AG04449 (cell line): ENCODE results near the gene SRSF4.

Source experiments
- CTCF ChIA-PET: fragments of 350-600 bp; formaldehyde crosslinking; extraction: SDS; loops from one replicate; lab custom pipeline; 2021; ENCODE audit warnings: antibody characterized with exemption; lab: Yijun Ruan, JAX
- POLR2A ChIA-PET: fragments of 400-600, 350-600 bp; formaldehyde crosslinking; extraction: SDS; loops from one replicate; lab custom pipeline; 2020; ENCODE audit warnings: antibody characterized with exemption, inconsistent platforms; lab: Yijun Ruan, JAX
- DNase-seq: peaks from one replicate; pipeline ENCODE4 v3.0.0-alpha.2; 2010; ENCODE audit warnings: low read depth, low spot score
- H3K4me3 ChIP-seq: 2 replicates; pipeline ENCODE4 v1.5.1; 2011; ENCODE audit warnings: low read depth, mild to moderate bottlenecking, control low read depth, low read length
- CTCF ChIP-seq: IDR thresholded peaks from one replicate; pipeline ENCODE4 v1.5.1; 2011; ENCODE audit warnings: mild to moderate bottlenecking, moderate library complexity, low read length, control low read depth, inconsistent platforms; ENCODE audit not compliant: insufficient read depth; ENCODE audit errors: missing control alignments

Gene SRSF4

GRCh38 chr1:29176576-29176975 lies 5.1 kb downstream of the SRSF4 start:
- TF ChIP-seq CTCF = no peak
- H3K4me3 ChIP-seq = no peak overlapping the region
- CTCF ChIA-PET = interaction anchor here (1.0 kb wide), 2 partner anchors 10 to 22 kb away, joined by 3 read pairs; no protein-coding TSS in a partner anchor
- POLR2A ChIA-PET = interaction anchor here (0.8 kb wide), 1 partner anchor 55 kb away, joined by 3 read pairs; no protein-coding TSS in a partner anchor
- DNase-seq = no peak

- CTCF ChIA-PET = interaction anchor here (4.1 kb wide), 1 partner anchor 8 kb away, joined by 29 read pairs; the partner anchor contains the start of gene SRSF4
- no peak for TF ChIP-seq CTCF
- no peak for DNase-seq
- POLR2A ChIA-PET = no interaction called here
- no peak overlapping the region for H3K4me3 ChIP-seq
Measured at GRCh38 chr1:29172415-29172939, 9.2 kb downstream of the SRSF4 start.

GRCh38 chr1:29171521-29171920 lies 10.2 kb downstream of the SRSF4 start:
- no peak for TF ChIP-seq CTCF
- DNase-seq = no peak
- H3K4me3 ChIP-seq = no peak overlapping the region
- CTCF ChIA-PET = interaction anchor here (0.6 to 4.1 kb wide), 2 partner anchors 9 to 48 kb away, joined by 3 to 29 read pairs; partner anchors contain the start of genes SRSF4 and TMEM200B
- POLR2A ChIA-PET = interaction anchor here (2.4 kb wide), 1 partner anchor 10 kb away, joined by 7 read pairs; the partner anchor contains the start of gene SRSF4

GRCh38 chr1:29171089-29171488 lies 10.6 kb downstream of the SRSF4 start:
- POLR2A ChIA-PET = interaction anchor here (2.4 kb wide), 1 partner anchor 10 kb away, joined by 7 read pairs; the partner anchor contains the start of gene SRSF4
- H3K4me3 ChIP-seq = no peak overlapping the region
- CTCF ChIA-PET = interaction anchor here (0.6 to 4.1 kb wide), 2 partner anchors 10 to 47 kb away, joined by 3 to 29 read pairs; partner anchors contain the start of genes SRSF4 and TMEM200B
- no peak for DNase-seq
- TF ChIP-seq CTCF = no peak

- no peak for TF ChIP-seq CTCF
- H3K4me3 ChIP-seq = no peak overlapping the region
- DNase-seq = no peak
- ChIA-PET POLR2A (interaction anchor here (2.4 kb wide), 1 partner anchor 11 kb away, joined by 7 read pairs; the partner anchor contains the start of gene SRSF4), CTCF (interaction anchor here (0.9 to 4.1 kb wide), 4 partner anchors 8 to 137 kb away, joined by 3 to 29 read pairs (median 4); partner anchors contain the start of gene SRSF4)
Measured at GRCh38 chr1:29169976-29170375, 11.7 kb downstream of the SRSF4 start.

GRCh38 chr1:29167904-29168303 lies 13.8 kb downstream of the SRSF4 start:
- no peak for TF ChIP-seq CTCF
- H3K4me3 ChIP-seq = no peak overlapping the region
- DNase-seq = no peak
- CTCF ChIA-PET = interaction anchor here (0.6 to 4.7 kb wide), 4 partner anchors 11 to 35 kb away, joined by 3 to 19 read pairs (median 6); partner anchors contain the start of gene SRSF4
- POLR2A ChIA-PET = interaction anchor here (0.6 kb wide), 1 partner anchor 730 kb away, joined by 3 read pairs; no protein-coding TSS in a partner anchor
